GM15510 (cell line): ENCODE data around the gene PIEZO2.

Experiments
- POLR2A ChIP-seq: IDR thresholded peaks from 3 replicates; pipeline ENCODE4 v1.6.1; 2011; ENCODE audit warnings: borderline replicate concordance; ENCODE audit not compliant: insufficient read length; ENCODE audit errors: extremely low read depth

The PIEZO2 gene

DNA sequence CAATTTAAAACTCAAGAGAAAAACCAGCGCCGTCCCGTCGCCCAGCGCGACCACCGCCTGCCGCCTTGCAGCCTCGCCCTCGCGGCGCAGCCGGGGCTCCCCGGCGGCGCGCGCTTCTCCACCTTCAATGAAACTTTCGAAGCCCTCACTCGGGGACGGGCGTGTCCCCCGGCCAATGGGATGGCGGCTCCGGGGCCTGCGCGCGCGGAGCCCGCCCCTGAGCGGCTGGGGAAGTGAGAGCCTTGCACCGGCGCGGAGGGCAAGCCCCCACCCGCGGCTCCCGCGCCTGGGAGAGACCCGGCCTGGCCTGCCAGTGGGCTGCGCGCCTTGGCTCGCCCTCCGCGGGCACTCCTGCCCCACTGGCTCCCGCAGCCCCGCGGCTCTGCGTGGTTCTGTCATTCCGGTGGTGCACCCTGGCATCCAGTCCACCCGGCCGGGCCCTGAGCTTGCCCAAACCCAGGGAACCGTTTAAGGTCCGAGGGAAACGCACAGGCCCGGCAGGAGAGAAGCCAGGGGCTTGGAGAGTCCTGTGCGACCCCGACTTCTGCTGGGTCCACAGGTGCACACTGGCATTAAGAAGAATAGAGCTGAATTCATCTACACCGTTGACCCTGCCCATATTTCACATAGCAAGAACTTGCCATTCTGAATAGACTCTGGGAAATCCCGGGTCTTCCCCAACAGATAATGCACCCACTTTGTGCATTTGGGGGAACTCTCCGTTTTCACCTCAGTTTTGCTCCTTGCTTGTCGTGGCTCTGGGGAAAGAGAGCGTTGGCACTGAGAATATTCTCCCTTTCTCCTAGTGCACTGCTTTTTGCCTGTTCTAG, at the start of gene PIEZO2:
Gene PIEZO2 (minus strand): TSS at position 129 of the 830 bp plus-strand sequence. CDS start 981 bp downstream, outside the sequence.
- peak; percentile 32 for TF ChIP-seq POLR2A

GRCh38 chr18:11183637-11184036, 34.3 kb upstream of the PIEZO2 start:
- no peak for TF ChIP-seq POLR2A

- TF ChIP-seq POLR2A: no peak
Observed at GRCh38 chr18:11179959-11180519, 30.7 kb upstream of the PIEZO2 start.

- TF ChIP-seq POLR2A: no peak
Observed at GRCh38 chr18:11178951-11179549, 29.7 kb upstream of the PIEZO2 start.

GRCh38 chr18:11177382-11177781, 28.0 kb upstream of the PIEZO2 start:
- no peak for TF ChIP-seq POLR2A

DNA sequence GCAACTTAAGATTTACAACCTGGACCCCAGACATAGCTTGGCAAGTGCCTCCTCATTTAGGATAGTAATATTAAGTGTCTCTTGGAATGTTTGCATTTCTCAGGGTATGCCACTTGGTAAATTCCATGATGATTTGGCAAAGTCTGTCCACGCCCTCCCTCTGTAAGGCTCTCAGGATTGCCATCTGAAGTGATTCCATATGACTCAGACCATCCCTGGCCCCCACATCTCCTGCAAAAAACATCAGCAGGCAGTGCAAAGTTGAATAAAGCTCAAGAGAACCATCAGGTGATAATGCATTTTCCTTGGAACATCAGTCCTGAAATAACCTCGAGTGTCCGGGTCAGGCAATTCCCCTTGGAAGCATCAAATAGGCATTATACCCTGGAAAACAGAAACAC, 27.1 kb upstream of the PIEZO2 start:
- TF ChIP-seq POLR2A: no peak

DNA sequence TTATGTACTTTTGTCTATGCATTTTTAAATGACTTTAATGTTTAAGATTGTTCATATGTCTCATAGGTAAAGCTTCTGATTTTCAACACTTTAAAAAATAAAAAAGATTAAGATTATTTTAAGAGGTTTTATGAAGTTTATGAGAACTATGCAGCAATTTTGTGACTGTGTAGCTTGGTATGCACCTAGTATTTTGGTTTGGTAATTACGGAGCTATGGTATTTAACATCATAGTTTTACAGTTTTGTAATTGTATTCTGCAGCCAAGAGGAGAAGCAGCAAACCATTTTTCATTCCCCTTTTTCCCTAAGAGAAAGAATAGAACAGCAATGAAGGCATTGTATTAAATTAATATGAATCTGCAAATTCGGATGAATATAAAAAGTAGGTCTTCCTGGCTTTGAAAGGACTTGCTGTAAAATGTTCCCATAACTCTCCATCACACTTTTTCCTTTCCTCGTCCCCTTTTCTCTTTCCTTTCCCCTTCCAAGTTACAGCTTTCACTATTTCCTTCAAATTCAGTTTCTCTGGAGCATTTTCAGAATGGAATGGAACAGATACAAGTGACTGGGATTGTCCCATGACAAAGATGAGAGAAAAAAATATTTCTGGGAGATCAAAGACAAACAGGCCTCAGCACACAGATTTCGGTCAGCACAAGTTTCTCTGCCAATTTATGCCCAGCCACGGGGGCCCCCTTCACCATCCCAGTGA, 26.1 kb upstream of the PIEZO2 start:
- TF ChIP-seq POLR2A: no peak

- no peak for TF ChIP-seq POLR2A
Observed at GRCh38 chr18:11167778-11168177, 18.4 kb upstream of the PIEZO2 start.

- no peak for TF ChIP-seq POLR2A
Observed at GRCh38 chr18:11165952-11166351, 16.6 kb upstream of the PIEZO2 start.

DNA sequence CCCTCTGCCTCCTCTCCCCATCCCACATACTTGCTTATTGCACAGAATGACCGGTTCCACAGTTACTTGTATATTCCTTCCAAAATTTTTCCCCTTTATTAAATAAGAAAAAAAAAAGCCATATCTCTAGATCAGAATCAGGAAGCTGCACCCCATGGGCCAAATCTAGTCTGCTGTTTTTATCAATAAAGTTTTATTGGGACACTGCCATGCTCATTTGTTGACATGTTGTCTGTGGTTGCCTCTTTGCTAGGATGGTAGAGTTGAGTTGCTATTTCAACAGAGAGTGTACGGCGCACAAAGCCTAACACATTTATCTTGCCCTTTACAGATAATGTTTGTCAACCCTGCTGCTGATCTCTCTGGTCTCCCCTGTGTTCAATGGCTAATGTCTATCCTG, 15.8 kb upstream of the PIEZO2 start:
- TF ChIP-seq POLR2A: no peak

GRCh38 chr18:11163665-11164064, 14.3 kb upstream of the PIEZO2 start:
- no peak for TF ChIP-seq POLR2A

GRCh38 chr18:11162889-11163288, 13.5 kb upstream of the PIEZO2 start:
- no peak for TF ChIP-seq POLR2A

- TF ChIP-seq POLR2A: no peak
Observed at GRCh38 chr18:11162462-11162861, 13.1 kb upstream of the PIEZO2 start.

GRCh38 chr18:11160313-11160712, 10.9 kb upstream of the PIEZO2 start:
- TF ChIP-seq POLR2A: no peak

GRCh38 chr18:11159844-11160243, 10.5 kb upstream of the PIEZO2 start:
- no peak for TF ChIP-seq POLR2A
